Neural crest cell (in vitro differentiated cells): ENCODE results near the gene ASCL4. TPM values are rescaled to one million over a fixed set of nuclear protein-coding genes. Genes with fewer than 3 reads are reported as not detected.

ENCODE experiments used
- DNase-seq: peaks from one replicate; pipeline ENCODE4 v3.0.0; 2021; ENCODE audit warnings: low read depth, mixed read lengths, low spot score
- H3K27ac Mint-ChIP-seq: one replicate; pipeline ENCODE4 v1.8.0; 2021; ENCODE audit warnings: mild to moderate bottlenecking, mixed read lengths; ENCODE audit not compliant: unreplicated experiment
- H3K27me3 Mint-ChIP-seq: 2 replicates; pipeline ENCODE4 v1.8.0; 2021; ENCODE audit warnings: low read depth, mild to moderate bottlenecking, mixed read lengths
- H3K36me3 Mint-ChIP-seq: 2 replicates; pipeline ENCODE4 v1.8.0; 2021; ENCODE audit warnings: low read depth, mild to moderate bottlenecking, mixed read lengths
- H3K4me1 Mint-ChIP-seq: 2 replicates; pipeline ENCODE4 v1.8.0; 2021; ENCODE audit warnings: mixed read lengths
- H3K4me3 Mint-ChIP-seq: one replicate; pipeline ENCODE4 v1.8.0; 2021; ENCODE audit warnings: mild to moderate bottlenecking, mixed read lengths
- H3K9me3 Mint-ChIP-seq: 2 replicates; pipeline ENCODE4 v1.8.0; 2021; ENCODE audit warnings: mixed read lengths
- total RNA-seq: library from RNA; stranded (reverse); gene quantifications from 2 replicates; pipeline ENCODE4 v1.2.1, GENCODE V29; 2021
- TF ChIP-seq, protein P1 (sequence below): fragments of 200-600 bp; sonication (generic); conservative IDR thresholded peaks from 2 replicates; pipeline ENCODE4 v1.5.0; 2021; ENCODE audit warnings: antibody characterized with exemption, mild to moderate bottlenecking

Gene ASCL4
- total RNA-seq, 1 donor from 2014 or later, result not detected

DNA sequence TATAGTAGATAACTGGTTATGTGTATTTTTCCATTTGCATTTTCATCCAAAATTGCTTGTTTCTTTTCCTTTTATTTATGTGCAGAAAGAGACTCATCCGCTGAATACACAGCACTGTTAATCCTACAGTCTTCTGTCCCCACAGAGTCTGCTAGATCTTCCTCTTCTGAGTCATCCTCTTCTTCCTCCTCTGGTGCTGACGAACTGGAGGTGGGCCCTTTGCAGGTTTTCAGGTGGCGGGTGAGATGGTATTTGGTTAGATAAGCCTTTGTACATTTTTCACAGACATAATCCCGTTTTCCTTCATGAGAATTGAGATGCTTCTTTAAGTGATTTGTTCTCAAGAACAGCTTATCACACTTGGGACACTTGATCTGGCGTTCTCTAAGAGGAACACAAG, 40.4 kb upstream of the ASCL4 start:
- TF ChIP-seq, protein P1, sequence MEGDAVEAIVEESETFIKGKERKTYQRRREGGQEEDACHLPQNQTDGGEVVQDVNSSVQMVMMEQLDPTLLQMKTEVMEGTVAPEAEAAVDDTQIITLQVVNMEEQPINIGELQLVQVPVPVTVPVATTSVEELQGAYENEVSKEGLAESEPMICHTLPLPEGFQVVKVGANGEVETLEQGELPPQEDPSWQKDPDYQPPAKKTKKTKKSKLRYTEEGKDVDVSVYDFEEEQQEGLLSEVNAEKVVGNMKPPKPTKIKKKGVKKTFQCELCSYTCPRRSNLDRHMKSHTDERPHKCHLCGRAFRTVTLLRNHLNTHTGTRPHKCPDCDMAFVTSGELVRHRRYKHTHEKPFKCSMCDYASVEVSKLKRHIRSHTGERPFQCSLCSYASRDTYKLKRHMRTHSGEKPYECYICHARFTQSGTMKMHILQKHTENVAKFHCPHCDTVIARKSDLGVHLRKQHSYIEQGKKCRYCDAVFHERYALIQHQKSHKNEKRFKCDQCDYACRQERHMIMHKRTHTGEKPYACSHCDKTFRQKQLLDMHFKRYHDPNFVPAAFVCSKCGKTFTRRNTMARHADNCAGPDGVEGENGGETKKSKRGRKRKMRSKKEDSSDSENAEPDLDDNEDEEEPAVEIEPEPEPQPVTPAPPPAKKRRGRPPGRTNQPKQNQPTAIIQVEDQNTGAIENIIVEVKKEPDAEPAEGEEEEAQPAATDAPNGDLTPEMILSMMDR, result no peak
- H3K4me3 Mint-ChIP-seq, result no peak overlapping the region
- DNase-seq, result no peak
- peaks cover 20% of the 10 kb centered on the region for H3K36me3 Mint-ChIP-seq
- H3K27me3 Mint-ChIP-seq, result no peaks in the 10 kb centered on the region
- H3K9me3 Mint-ChIP-seq, result no peaks in the 10 kb centered on the region
- H3K4me1 Mint-ChIP-seq, result no peaks in the 10 kb centered on the region
- H3K27ac Mint-ChIP-seq, result no peak overlapping the region

DNA sequence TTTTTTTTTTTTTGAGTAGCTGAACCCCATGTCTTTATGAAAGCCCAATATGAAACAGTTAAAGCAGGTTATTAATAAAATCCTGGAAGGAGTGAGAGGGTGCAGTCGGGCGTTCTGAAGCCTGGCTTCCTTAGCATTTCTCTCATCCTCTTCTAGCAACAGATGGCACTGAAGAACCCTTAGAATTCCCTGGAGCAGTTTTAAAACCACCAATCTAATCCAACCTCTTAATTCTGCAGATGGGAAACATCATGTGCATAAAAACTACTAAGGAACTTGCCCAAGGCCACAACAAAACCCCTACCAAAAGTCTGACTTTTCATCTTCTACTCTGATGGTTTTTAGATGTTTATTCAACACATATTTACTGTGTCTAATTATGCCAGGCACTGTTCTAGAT, 38.7 kb upstream of the ASCL4 start:
- no peak for DNase-seq
- TF ChIP-seq, protein P1, result no peak
- Mint-ChIP-seq H3K9me3 (no peaks in the 10 kb centered on the region), H3K4me3 (no peak overlapping the region), H3K27me3 (no peaks in the 10 kb centered on the region), H3K27ac (no peak overlapping the region), H3K4me1 (no peaks in the 10 kb centered on the region), H3K36me3 (peaks cover 23% of the 10 kb centered on the region)

DNA sequence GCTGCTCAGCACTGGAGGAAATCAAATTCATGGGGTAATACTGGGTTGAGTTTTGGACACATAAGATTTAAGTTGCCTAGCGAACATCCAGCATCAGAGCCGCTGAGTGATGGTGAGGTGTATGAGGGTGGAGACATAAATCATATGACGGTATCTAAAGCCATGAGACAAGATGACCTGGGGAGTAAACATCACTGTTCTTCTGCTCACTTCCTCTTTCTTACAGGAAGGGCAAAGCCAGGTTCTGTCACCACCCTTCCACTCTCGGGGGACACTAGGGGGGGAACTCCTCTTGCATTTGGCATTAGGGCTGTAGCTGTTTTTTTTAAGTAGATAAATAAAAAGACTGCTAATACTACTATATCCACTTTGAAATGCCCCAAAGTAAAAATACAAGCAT, 37.6 kb upstream of the ASCL4 start:
- Mint-ChIP-seq H3K9me3 (no peaks in the 10 kb centered on the region), H3K4me1 (no peaks in the 10 kb centered on the region), H3K36me3 (peaks cover 28% of the 10 kb centered on the region), H3K27me3 (no peaks in the 10 kb centered on the region), H3K4me3 (no peak overlapping the region), H3K27ac (no peak overlapping the region)
- TF ChIP-seq, protein P1, result no peak
- no peak for DNase-seq

DNA sequence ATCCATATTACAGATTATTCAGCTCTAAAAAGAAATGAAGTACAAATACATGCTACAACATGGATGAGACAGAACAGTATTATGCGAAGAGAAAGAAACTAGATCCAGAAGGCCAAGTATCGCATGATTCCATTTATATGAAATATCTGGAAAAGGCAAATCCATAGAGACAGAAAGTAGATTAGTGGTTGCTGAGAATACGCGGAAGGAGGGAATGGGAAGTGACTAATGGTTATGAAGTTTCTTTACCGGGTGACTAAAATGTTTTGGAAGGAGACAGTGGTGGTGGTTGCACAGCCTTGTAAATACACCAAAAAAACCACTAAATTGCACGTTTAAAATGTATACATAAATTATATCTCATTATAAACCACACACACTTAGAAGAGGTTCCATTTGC, 26.0 kb upstream of the ASCL4 start:
- TF ChIP-seq, protein P1, result no peak
- H3K36me3 Mint-ChIP-seq, result peaks cover 9% of the 10 kb centered on the region

DNA sequence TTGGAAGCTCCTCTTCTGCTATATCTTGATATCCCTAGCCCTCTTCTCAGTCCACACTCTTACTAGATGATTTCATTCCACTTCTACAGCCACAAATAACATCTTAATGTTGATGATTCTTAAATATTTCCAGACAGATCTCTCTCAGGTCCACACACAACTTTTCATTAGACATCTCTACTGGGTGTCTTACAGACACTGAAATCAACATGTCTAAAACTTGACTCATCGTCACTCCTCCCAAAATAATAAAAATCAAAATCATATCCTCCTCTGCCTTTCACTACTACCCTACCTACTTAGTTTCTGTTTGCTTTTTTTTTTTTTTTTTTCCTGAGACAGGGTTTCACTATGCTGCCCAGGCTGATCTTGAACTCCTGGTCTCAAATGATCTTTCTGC, 25.4 kb upstream of the ASCL4 start:
- H3K4me3 Mint-ChIP-seq, result no peak overlapping the region
- peaks cover 8% of the 10 kb centered on the region for H3K36me3 Mint-ChIP-seq
- TF ChIP-seq, protein P1, result no peak
- H3K27ac Mint-ChIP-seq, result no peak overlapping the region
- DNase-seq, result no peak
- H3K4me1 Mint-ChIP-seq, result no peaks in the 10 kb centered on the region
- H3K9me3 Mint-ChIP-seq, result no peaks in the 10 kb centered on the region
- no peaks in the 10 kb centered on the region for H3K27me3 Mint-ChIP-seq

More for the DNA sequence above, 26.0 kb upstream of the ASCL4 start:
- Mint-ChIP-seq H3K27me3 (no peaks in the 10 kb centered on the region), H3K4me3 (no peak overlapping the region), H3K9me3 (no peaks in the 10 kb centered on the region), H3K4me1 (no peaks in the 10 kb centered on the region), H3K27ac (no peak overlapping the region)
- no peak for DNase-seq

DNA sequence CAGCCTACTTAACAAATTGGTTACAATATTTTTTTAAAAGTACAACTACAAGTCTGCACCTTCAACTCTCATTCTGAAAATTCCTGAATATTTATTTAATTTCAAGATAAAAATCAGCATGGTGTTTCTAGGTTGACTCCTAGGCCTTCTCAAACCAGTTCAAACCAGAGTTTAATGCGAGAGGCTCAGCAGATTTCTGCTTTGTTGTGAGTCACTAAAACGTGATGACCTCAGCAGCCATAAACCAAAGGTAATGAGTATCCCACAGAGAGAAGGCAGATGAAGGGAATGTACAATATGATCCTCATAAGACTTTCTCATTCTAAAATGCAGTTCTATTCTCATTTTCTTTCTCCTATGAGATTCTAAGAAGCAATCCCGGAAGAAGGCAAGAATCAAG, 15.1 kb upstream of the ASCL4 start:
- TF ChIP-seq, protein P1, result no peak
- Mint-ChIP-seq H3K4me3 (peak overlapping the region; percentile 90), H3K9me3 (no peaks in the 10 kb centered on the region), H3K4me1 (peaks cover 28% of the 10 kb centered on the region), H3K27ac (no peak overlapping the region), H3K36me3 (peaks cover 2% of the 10 kb centered on the region), H3K27me3 (peaks cover 20% of the 10 kb centered on the region)
- DNase-seq, result no peak
